Loucy (cell line): Measurements from ENCODE around the gene LILRA1.

Source experiments
- H2AFZ ChIP-seq: fragments of 200-600 bp; sonication (generic); 2 replicates; pipeline ENCODE4 v1.6.0; 2016; ENCODE audit warnings: antibody characterized with exemption, mild to moderate bottlenecking, low read length, moderate library complexity
- H3F3A ChIP-seq: fragments of 200-600 bp; 2 replicates; pipeline ENCODE4 v1.6.0; 2016; ENCODE audit warnings: antibody characterized with exemption, low read depth, mild to moderate bottlenecking
- H3K27me3 ChIP-seq: fragments of 200-600 bp; sonication (generic); 2 replicates; pipeline ENCODE4 v1.6.1; 2014; ENCODE audit warnings: low read length, mild to moderate bottlenecking; ENCODE audit not compliant: insufficient read depth, poor library complexity, severe bottlenecking
- H3K36me3 ChIP-seq: fragments of 200-600 bp; sonication (generic); 2 replicates; pipeline ENCODE4 v1.6.1; 2016; ENCODE audit warnings: low read length; ENCODE audit not compliant: insufficient read depth
- H3K4me1 ChIP-seq: fragments of 200-600 bp; sonication (generic); 2 replicates; pipeline ENCODE4 v1.5.1; 2014; ENCODE audit warnings: low read length, mild to moderate bottlenecking; ENCODE audit not compliant: insufficient read depth, poor library complexity, severe bottlenecking
- H3K4me2 ChIP-seq: fragments of 200-600 bp; sonication (generic); 2 replicates; pipeline ENCODE4 v1.6.0; 2014; ENCODE audit warnings: antibody characterized with exemption, low read length, low read depth, mild to moderate bottlenecking; ENCODE audit not compliant: poor library complexity, severe bottlenecking
- H3K4me3 ChIP-seq: fragments of 200-600 bp; sonication (generic); 2 replicates; pipeline ENCODE4 v1.5.1; 2014; ENCODE audit warnings: low read length, mild to moderate bottlenecking, mixed read lengths; ENCODE audit not compliant: poor library complexity, severe bottlenecking
- H3K79me2 ChIP-seq: fragments of 200-600 bp; sonication (generic); 2 replicates; pipeline ENCODE4 v1.6.1; 2014; ENCODE audit warnings: low read length; ENCODE audit not compliant: insufficient read depth
- H3K9ac ChIP-seq: fragments of 200-600 bp; sonication (generic); 2 replicates; pipeline ENCODE4 v1.6.0; 2014; ENCODE audit warnings: mild to moderate bottlenecking, low read depth, low read length, moderate library complexity; ENCODE audit not compliant: poor library complexity, severe bottlenecking
- H3K9me2 ChIP-seq: fragments of 200-600 bp; sonication (generic); replicated peaks from 2 replicates; pipeline ENCODE4 v1.6.1; 2016; ENCODE audit warnings: low read depth, low read length, mixed read lengths
- H3K9me3 ChIP-seq: fragments of 200-600 bp; sonication (generic); 2 replicates; pipeline ENCODE4 v1.6.1; 2014; ENCODE audit warnings: mild to moderate bottlenecking, antibody characterized with exemption, low read length, low read depth; ENCODE audit not compliant: insufficient read depth
- H4K20me1 ChIP-seq: fragments of 200-600 bp; sonication (generic); 2 replicates; pipeline ENCODE4 v1.6.0; 2014; ENCODE audit warnings: antibody characterized with exemption, low read length, mild to moderate bottlenecking; ENCODE audit not compliant: insufficient read depth, poor library complexity, severe bottlenecking
- EZH2phosphoT487 ChIP-seq: fragments of 200-600 bp; IDR thresholded peaks from 2 replicates; pipeline ENCODE4 v1.6.1; 2018; ENCODE audit warnings: antibody characterized with exemption, mild to moderate bottlenecking, moderate library complexity, borderline replicate concordance
- TF ChIP-seq, protein P1 (sequence below): fragments of 200-600 bp; sonication (generic); conservative IDR thresholded peaks from 2 replicates; pipeline ENCODE4 v1.5.1; 2014; ENCODE audit warnings: mild to moderate bottlenecking, antibody characterized with exemption, low read length

LILRA1 gene

DNA sequence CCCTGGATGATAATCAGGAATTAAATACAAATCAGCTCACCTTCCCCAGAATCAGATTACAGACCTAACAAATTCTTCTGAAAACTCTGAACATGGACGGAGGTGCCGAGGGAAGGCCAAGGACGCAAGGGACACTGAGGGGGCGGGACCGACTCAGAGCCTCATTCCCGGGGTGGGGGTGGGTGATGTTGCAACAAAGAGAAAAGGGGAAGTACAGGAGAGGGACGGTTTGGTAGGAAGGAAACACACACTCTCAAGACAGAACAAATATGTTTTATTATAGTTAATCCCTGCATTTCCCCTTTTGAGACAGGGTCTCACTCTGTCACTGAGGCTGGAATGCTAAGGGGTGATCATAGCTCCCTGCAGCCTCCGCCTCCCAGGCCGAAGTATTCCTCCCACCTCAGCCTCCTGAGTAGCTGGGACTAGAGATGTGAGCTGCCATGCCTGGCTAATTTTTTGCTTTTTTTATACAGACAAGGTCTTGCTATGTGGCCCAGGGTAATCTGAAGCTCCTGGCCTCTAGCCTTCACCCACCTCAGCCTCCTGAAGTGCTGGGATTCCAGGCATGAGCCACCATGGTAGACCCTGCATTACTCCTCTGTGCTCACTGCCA lies 20.6 kb upstream of the LILRA1 start:
- Histone ChIP-seq H3F3A (no peaks in the 10 kb centered on the region), H3K9me2 (no peaks in the 10 kb centered on the region), H3K4me1 (peaks cover 23% of the 10 kb centered on the region), H4K20me1 (no peaks in the 10 kb centered on the region), H3K79me2 (no peaks in the 10 kb centered on the region), H3K4me2 (peak overlapping the region; percentile 65), H3K9me3 (no peaks in the 10 kb centered on the region), H3K4me3 (peak overlapping the region; percentile 11), H3K36me3 (no peaks in the 10 kb centered on the region), H2AFZ (no peak overlapping the region; the same call in 1 of the 2 replicates), H3K27me3 (no peaks in the 10 kb centered on the region), H3K9ac (peak overlapping the region; percentile 26)
- TF ChIP-seq, protein P1, sequence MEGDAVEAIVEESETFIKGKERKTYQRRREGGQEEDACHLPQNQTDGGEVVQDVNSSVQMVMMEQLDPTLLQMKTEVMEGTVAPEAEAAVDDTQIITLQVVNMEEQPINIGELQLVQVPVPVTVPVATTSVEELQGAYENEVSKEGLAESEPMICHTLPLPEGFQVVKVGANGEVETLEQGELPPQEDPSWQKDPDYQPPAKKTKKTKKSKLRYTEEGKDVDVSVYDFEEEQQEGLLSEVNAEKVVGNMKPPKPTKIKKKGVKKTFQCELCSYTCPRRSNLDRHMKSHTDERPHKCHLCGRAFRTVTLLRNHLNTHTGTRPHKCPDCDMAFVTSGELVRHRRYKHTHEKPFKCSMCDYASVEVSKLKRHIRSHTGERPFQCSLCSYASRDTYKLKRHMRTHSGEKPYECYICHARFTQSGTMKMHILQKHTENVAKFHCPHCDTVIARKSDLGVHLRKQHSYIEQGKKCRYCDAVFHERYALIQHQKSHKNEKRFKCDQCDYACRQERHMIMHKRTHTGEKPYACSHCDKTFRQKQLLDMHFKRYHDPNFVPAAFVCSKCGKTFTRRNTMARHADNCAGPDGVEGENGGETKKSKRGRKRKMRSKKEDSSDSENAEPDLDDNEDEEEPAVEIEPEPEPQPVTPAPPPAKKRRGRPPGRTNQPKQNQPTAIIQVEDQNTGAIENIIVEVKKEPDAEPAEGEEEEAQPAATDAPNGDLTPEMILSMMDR = no peak
- no peak for TF ChIP-seq EZH2phosphoT487

DNA sequence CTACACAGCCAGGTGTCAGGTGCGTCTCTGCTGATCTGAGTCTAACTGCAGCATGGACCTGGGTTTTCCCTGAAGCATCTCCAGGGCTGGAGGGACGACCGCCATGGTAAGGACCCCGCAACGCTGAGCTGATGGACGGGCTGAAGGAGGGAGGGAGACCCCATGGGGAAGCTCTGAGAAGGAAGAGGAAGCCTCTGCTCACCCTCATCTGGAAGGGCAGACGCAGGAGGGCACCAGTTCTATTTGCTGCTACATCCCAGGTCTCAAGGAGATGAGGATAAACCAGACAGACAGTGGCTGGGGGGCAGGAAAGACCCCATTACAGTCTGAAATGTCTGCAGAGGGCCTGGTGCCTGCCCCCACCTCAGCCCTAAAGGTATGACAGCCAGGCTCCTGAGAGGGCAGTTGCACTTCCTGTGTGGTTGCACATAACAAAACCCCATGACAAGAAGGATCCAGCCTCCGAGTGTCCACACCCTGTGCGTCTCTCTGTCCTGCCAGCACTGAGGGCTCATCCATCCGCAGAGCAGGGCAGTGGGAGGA lies 20.0 kb upstream of the LILRA1 start, which contains the start of gene LILRA2:
LILRA2 (plus strand) TSS at position 461 of the 543 bp plus-strand sequence. CDS start 89 bp downstream, outside the sequence.
- H3K9ac ChIP-seq = peak within 1 kb of the TSS; percentile 26
- H3K79me2 ChIP-seq = no peaks in the 10 kb centered on the region
- H3K4me1 ChIP-seq = peaks cover 21% of the 10 kb centered on the region
- no peaks in the 10 kb centered on the region for H3K36me3 ChIP-seq
- H3K9me2 ChIP-seq = no peaks in the 10 kb centered on the region
- H2AFZ ChIP-seq = peak within 1 kb of the TSS; percentile 55
- no peaks in the 10 kb centered on the region for H3K9me3 ChIP-seq
- H4K20me1 ChIP-seq = no peaks in the 10 kb centered on the region
- peak within 1 kb of the TSS; percentile 65 for H3K4me2 ChIP-seq
- TF ChIP-seq EZH2phosphoT487 = no peak
- TF ChIP-seq, protein P1 = no peak
- peak within 1 kb of the TSS; percentile 11 for H3K4me3 ChIP-seq
- H3F3A ChIP-seq = no peaks in the 10 kb centered on the region
- H3K27me3 ChIP-seq = no peaks in the 10 kb centered on the region

DNA sequence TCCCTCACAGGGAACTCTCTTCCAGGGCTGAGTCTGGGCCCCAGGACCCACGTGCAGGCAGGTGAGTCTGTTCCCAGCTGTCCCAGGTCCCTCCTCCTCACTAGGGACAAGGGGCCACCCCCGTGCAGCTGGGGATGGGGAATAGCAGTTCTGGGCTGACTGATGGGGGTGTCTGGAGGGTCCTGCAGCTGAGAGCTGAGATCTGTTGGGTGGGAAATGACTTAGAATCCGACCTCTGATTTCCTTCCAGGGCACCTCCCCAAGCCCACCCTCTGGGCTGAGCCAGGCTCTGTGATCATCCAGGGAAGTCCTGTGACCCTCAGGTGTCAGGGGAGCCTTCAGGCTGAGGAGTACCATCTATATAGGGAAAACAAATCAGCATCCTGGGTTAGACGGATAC lies 19.4 kb upstream of the LILRA1 start:
- H3K36me3 ChIP-seq = no peaks in the 10 kb centered on the region
- H3F3A ChIP-seq = no peaks in the 10 kb centered on the region
- no peak overlapping the region for H2AFZ ChIP-seq
- H3K4me2 ChIP-seq = peak overlapping the region; percentile 65
- no peak overlapping the region for H3K4me3 ChIP-seq
- H3K9ac ChIP-seq = peak overlapping the region; percentile 26
- no peak for TF ChIP-seq EZH2phosphoT487
- TF ChIP-seq, protein P1 = no peak
- H3K27me3 ChIP-seq = no peaks in the 10 kb centered on the region
- no peaks in the 10 kb centered on the region for H4K20me1 ChIP-seq
- peaks cover 17% of the 10 kb centered on the region for H3K4me1 ChIP-seq
- H3K79me2 ChIP-seq = no peaks in the 10 kb centered on the region
- H3K9me2 ChIP-seq = no peaks in the 10 kb centered on the region
- no peaks in the 10 kb centered on the region for H3K9me3 ChIP-seq
